Adrenal gland (tissue), 5 donors: Measurements from ENCODE around the gene RPEL1.

Experiments used
- POLR2A ChIP-seq, 2 donors: fragments of 450-650 bp; IDR thresholded peaks; one replicate each; pipeline ENCODE4 v1.6.1; 2017; ENCODE audit warnings: antibody characterized with exemption in 2 of 2, mild to moderate bottlenecking in 2 of 2, moderate library complexity in 1 of 2
- TF ChIP-seq, protein P1 (sequence below), 6 experiments: fragments of 450-650 bp in 4 of 6; fragments of 200-600 bp in 2 of 6; sonication (generic) in 1 of 6; IDR thresholded peaks; 1 replicate in 5 of 6; 2 replicates in 1 of 6; pipeline versions ENCODE4 v1.5.1 to v1.8.0; 2016 to 2021; ENCODE audit warnings: antibody characterized with exemption in 6 of 6, mild to moderate bottlenecking in 2 of 6, moderate library complexity in 1 of 6
- donor health status: DM: no; HTN: no; CAD: no.

DNA sequence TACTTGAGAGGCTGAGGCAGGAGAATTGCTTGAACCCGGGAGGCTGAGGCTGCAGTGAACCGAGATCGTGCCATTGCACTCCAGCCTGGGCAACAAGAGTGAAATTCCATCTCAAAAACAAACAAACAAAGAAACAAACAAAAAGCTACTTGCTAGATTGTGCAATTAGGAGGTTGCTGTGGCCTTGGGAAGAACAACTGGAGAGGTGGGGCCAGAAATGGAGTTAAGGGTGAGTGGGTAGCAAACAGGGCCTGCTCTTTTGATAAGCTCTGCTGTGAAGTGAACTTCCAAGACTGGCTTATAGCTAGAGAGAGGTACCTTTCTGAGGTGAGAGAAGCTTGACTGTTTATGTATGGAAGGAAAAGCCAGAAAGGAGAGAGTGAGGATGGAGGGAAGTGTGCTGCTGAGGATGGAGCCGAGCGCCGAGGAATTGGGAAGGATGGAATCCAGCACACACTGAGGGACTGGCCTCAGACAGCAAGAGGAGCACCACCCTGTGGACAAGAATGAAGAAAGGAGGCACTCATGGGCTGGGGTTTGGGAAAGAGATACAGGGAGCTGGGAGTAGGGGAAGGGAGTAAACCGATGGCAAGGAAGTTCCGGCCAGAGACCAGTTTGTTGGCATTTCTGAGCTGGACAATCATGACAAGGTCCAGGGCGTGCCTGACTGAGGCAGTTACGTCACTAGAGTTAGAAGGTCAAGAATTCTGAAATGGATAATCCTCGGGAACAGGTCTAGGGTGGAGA is 7.0 kb upstream of the RPEL1 start:
- TF ChIP-seq, protein P1, sequence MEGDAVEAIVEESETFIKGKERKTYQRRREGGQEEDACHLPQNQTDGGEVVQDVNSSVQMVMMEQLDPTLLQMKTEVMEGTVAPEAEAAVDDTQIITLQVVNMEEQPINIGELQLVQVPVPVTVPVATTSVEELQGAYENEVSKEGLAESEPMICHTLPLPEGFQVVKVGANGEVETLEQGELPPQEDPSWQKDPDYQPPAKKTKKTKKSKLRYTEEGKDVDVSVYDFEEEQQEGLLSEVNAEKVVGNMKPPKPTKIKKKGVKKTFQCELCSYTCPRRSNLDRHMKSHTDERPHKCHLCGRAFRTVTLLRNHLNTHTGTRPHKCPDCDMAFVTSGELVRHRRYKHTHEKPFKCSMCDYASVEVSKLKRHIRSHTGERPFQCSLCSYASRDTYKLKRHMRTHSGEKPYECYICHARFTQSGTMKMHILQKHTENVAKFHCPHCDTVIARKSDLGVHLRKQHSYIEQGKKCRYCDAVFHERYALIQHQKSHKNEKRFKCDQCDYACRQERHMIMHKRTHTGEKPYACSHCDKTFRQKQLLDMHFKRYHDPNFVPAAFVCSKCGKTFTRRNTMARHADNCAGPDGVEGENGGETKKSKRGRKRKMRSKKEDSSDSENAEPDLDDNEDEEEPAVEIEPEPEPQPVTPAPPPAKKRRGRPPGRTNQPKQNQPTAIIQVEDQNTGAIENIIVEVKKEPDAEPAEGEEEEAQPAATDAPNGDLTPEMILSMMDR (IDR thresholded peaks at IDR 0.05): peak in 5 of 6 experiments; percentile 14 to 42 (median 30)
- TF ChIP-seq POLR2A (IDR thresholded peaks at IDR 0.05): no peak
